RPMI7951 (cell line): ENCODE results near the gene CCND2. TPM values are rescaled to one million over a fixed set of nuclear protein-coding genes. Genes with fewer than 3 reads are reported as not detected.
A peak's percentile ranks its signal among the peaks of the same experiment; 100 is the strongest.

ENCODE experiments used
- DNase-seq: peaks from one replicate; pipeline ENCODE4 v3.0.0-alpha.2; 2012; ENCODE audit warnings: low read depth
- total RNA-seq: library from RNA; depleted of rRNA; stranded (reverse); fragments of >200 nt; shearing (Covaris generic); gene quantifications from 2 replicates; pipeline ENCODE4 v1.2.3, GENCODE V29; 2014

CCND2 gene
- total RNA-seq, 1 experiment from 2014 or later = not detected

DNA sequence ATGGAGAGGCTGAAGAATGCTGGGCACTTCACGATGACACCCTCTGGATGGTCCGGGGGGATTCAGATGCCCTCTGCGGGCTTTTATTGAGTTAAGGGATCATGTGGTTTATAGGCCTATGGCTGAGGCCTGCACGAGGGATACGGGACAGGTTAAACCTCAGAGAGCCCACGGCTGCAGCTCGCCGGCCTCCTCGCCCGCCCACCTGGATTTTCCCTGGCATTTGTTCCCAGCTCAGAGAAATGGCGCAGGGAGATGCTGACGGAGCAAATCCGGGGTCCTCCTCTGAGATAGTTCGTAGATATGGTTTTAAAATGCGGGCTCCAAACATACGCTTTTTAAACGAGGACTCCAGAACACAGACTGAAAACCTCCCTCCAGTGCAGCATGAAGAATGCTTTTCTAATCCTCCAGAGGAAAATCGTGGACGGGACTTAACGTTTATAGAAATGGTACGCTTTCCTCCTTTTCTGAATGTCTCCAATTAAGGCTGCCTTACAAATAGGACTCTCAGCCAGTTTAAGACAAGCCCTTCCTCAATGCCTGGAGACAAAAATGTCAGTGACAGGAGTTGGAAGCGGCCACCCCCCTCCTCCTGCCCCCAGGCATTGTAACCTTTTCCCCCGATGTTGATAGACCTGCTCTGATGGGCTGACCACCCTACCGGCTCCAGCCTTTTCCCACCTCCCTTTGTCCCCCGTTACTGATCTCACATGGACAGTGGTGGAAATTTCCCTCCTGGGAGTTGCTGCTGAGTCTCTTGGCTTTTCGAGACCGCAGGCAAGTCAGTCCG is 16.6 kb downstream of the CCND2 start:
- no peak for DNase-seq

DNA sequence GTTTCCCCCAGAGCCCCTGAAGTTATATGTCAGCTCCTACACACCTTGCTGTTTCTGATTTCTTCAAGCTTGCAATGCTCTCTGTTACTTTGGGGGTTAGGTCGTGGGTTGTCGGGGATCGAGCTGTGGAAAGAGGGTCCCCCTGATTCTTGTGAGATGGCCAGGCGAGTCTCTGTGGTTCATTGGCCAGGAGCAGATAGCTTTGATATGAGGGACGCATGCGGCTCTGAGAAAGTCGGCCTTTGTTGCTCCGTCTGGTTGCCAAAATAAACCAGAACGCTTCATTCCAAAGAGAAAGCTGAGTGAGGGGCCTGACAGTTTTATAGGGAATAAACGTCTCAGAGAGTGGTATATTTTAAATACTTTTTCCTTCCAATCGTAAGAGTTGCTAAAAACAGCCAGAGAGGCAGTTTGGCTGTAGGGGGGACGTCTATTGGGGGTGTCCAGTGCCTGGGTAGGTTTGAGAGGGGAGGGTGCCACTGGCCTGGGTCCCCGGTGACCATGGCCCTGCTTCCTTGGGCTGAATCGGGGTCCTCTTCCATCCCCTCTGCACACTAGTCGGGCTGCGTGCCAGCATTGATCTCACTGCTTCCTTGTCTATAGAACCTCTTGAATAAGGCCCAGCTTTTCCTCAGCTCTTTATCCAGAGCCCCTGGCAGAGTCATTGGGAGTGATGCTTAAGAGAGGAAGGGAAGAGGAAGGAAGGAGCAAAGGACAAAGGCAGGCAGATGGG is 18.9 kb downstream of the CCND2 start:
- DNase-seq = no peak

DNA sequence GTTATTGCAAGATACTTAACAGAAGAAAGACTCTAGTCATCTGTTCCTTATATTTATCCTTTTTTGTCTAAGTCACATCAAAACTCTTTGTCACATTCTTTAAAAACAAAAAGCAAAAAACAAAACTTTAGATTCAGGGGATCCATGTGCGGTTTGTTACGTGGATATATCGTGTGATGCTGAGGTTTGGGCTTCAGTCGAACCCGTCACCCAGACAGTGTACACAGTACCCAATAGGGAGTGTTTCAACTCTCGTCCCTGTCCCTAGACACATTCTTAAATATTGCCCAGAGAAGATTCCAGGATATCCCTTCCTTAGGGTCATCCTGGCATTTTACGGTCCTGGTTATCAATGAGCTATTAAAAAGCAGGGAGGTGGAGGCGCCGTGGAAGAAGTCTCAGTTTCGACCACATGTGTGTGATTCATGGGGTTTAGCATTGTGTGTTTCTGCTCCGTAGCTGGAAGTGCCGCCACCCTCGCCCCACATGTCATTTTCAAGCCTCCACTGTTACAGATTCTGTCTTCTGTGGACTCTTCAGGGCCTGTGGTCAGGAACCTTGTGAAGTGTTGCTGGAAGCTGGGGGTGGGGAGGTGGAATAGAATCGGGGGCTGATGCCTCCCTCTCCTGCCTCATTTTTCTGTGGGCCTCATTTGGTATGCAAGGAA is 19.9 kb downstream of the CCND2 start:
- DNase-seq = no peak

DNA sequence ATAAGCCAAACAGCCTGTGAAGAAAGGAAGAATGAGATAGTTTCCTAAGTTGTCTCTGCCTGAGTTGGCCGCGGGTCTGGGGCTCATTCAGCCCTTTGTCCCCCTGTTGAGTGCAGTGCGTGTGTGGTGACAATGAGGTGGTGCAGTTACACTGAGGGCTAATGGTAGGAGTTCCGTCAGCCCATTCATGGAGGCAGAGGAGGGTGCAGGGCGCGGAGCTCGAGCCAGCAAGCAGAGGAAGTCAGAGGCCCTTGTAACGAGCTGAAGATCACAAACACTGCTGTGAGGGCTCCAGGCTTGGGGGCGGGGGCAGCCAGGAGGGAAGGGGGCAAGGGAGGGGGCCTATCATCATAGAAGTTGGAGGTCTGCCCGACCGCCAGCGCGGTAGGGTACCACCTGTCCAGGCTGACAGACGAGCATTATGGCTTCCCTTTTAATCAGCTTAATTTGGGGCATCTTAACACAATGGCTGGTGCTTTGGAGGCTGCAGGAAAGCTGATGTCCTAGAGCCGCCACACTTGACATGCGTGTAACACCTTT is 20.5 kb downstream of the CCND2 start:
- DNase-seq = no peak

DNA sequence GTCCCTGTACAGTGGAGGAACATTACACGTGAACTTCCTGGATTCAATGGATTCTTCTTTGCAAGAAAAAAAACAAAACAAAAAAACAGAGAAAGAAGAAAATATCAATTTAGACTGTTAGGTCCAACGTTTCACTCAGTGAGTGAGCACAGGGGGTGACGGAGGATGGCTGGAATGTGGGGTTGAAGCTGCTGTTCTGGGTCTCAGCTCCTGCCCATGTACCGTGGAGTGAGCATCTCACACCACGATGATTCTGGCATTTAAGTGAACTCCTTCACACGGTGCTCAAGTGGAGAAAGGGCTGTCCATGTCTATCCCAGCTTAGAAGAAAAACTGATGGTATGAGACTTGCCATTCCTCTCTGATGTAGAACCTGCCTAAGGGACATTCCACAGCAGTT is 23.2 kb downstream of the CCND2 start:
- DNase-seq = no peak

DNA sequence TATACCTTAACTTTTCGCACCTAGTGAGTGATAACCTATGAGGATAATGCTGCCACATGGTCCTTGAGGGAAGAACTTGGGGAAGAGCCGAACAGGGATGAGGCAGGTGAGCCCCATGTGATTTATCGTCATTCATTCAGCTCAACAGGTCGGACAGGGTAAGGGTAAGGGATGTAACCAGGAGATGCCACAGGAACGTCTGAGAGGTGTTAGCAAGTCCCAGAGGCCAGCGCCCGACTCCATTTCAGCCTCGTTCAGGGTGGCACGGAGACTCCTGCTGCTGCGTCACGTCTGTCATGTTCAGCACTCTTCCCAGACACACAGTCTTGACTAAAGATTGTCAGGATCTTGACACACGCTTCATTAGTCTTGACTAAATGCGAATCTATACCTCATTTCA is 24.1 kb downstream of the CCND2 start:
- DNase-seq = no peak

DNA sequence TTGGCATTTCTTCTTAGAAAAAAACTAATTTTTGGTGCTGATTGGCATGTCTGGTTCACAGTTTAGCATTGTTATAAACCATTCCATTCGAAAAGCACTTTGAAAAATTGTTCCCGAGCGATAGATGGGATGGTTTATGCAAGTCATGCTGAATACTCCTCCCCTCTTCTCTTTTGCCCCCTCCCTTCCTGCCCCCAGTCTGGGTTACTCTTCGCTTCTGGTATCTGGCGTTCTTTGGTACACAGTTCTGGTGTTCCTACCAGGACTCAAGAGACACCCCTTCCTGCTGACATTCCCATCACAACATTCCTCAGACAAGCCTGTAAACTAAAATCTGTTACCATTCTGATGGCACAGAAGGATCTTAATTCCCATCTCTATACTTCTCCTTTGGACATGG is 27.3 kb downstream of the CCND2 start:
- DNase-seq = no peak

DNA sequence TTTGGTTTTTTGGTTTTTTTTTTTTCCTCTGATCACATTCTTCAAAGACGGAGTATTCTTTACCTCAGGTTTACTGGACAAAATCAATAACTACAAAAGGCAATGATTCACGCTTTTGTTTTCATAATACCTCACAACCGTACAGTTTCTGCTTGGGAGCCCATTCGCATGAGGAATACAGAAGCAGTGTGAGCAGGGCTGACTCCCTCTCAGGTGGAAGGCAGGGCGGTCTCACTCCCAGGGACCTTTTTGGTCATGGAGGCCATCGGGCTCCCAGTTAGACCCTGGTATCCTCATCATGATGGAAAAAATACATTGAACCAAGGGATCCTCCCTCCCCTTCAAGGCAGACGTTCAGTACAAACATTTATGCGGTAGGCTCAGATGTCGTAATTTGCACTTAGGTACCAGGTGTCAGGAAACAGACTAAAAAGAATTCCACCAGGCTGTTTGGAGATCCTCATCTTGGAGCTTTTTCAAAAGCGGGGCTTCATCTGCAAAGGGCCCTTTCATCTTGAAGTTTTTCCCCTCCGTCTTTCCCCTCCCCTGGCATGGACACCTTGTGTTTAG is 28.5 kb downstream of the CCND2 start:
- no peak for DNase-seq

DNA sequence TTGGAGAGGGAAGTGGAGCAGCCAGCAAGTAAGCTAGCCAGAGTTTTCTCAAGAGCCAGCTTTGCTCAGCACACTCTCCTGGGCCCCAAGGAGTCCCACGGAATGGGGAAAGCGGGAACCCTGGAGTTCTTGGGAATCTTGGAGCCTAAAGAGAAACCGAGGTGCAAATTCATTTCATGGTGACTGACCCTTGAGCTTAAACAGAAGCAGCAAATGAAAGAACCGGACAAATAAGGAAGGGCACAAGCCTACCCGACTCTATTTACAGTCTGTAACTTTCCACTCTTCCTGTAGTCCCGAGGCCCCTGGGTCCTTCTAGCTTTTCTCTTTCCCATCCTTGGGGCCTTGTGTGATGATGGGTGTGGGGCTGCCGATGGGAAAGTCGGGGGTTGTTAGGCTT is 29.3 kb downstream of the CCND2 start:
- DNase-seq = no peak

DNA sequence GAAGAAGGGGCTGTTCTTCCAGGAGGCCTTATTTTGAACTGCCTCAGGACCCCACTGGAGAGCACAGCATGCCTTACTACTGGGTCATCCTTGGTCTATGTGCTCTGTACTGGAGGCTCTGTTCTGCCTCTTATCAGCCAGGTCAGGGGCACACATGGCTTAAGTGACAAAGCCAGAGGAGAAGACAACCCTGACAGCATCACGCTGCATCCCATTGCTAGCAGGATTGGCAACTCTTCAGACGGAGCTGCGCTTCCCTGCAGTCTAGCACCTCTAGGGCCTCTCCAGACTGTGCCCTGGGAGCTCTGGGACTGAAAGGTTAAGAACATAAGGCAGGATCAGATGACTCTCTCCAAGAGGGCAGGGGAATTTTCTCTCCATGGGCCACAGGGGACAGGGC is 30.2 kb downstream of the CCND2 start:
- DNase-seq = no peak

DNA sequence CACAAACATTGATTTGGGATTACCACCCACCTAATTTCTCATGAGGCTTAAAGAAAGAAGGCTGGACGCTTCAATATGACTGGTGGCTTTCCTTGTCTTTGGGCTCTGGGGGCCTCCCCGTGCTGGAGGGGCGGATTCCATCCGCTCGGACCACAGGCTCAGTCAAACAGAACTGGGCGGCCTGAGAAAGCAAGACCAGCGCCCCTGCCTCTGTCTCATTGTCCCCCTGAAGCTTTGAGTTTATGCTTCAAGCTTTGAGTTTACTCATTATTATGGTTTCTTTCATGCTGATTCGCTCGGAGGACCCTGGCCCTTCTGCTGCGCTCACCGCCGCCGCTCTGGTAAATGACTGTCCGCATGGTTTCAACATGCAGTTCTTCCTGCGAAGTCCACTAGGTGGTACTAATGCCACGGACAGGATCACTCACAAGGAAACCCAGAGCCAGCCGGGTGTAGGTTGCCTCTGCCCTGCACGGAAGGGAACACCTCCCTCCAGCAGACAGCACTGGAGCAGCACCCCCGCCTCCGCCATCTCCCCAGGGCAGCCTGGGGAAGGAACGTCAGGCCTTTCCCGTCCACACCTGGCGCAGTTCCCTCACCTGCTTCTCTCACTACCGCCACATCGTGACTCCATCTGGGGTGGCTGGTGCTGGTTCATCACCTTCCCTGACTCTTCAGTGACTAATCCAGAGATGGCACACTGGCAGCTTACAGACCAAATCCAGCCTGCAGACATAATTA is 34.2 kb downstream of the CCND2 start:
- peak; percentile 48 for DNase-seq

DNA sequence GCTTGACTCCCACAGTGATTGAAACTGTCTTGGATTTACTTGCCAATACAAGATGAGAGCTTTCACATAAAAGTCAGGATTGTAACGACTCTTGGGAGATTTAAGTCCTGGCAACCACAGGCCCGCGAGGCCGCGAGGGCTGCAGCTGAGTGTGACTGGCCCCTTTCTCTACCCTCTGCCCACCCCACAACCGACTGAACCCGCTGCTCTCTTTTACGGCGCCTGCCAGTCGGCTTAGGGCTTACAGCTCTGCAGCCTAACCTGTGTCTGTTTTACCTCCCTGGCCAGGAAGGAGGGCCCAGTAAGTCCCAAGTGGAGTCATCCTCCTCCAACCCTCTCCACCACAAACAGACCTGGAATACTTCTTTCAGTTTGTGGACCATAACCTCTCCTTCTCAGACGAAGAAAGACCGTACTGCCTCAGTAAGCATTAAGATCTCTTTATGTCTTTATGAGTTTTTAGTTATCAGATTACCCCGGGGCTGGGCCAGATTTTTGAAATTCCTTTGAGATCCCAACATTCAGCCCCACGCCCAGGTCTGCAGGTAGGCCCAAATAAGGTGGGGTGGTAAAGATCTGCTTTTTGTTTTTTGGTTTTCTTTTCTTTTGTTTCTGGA is 34.9 kb downstream of the CCND2 start:
- DNase-seq = no peak

DNA sequence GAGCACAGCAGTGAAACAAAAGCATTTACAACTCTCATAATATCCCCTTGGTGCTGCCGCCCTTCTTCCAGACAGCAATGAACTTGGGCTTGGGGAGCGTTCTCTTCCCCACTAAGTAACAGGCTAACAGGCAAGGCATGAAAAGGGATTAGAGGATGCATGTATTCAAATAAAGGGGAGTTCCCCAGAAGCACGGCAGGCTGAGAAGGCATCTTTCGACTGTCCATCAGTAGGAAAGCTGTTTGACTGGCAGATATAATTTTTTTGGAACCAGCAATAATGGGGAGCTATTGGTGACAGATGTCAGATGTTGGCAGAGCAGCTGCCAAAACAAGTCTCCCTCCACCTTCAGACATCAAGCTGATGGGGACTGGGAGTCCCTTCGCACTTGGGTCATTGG is 38.2 kb downstream of the CCND2 start:
- no peak for DNase-seq

DNA sequence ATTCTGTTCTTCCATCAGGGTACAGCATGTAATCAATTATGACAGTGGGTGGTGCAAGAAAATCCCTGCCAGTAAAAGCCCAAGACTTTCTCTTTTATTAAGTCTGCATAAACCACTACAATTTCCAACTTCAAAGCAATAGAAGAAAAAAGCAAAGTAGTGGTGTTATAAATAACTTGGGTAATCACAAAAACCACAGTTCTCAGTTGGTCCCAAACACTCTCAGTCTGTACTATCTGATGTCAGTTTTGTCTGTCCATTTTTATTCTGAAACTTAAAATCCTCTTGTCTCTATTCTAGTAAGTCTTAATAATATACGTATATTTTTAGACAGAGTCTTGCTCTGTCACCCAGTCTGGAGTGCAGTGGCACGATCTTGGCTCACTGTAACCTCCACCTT is 38.7 kb downstream of the CCND2 start:
- DNase-seq = no peak

DNA sequence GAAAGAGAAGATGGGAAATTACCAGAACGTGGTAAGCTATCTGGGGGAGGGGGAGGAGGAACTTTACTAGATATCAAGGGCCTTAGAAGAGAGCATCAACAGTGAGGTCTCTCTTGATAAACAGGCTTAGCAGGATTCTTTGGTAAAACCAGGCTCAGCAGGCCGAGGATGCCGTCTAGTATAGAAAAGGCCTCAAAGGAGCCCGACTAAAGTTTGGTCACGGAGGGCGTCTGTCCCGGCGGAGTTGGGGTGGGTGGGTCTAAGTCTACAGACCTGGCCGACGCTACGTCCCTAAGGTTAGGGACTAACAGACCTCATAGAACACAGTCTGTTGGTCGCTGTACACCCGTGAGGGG is 46.9 kb downstream of the CCND2 start:
- no peak for DNase-seq

DNA sequence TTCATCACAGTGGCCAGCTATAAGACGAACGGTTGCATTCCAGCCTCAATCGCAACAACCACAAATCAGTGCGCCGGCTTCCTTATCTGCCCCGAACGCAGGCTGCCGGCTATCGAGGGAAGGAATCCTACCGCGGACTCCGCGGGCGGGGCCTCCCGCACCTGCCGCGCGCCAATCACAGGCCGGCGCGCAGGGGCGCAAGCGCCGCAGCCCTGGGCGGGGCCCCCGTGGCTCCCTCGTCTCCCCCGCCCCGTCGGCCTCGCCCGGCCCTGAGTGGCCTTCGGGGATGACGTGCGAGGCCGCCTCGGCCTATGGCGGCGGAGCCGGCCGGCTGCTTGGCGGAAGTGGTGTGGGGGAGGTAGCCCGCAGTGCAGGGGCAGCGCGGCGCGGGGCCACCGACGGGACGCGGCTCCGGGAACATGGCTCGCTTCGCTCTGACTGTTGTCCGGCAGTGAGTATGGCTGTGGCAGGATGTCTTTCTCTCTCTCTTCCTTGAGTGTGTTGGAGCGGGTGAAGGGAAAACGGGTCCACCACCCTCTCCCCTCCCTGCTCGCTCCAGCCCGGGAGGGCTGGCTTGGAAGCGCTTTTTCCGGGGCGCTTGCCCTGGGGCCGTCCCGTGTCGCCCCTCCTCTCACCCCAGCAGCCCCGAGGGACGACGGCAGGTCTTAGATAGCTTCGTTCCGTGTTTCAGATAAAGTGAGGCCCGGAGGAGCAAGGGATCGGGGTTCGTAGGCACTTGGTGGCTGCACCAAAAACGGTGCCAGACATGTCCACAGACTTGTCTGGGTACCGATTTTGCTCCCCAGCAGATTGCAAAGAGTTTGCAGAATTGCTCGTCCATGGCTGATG is 47.5 kb downstream of the CCND2 start, which contains the start of gene TIGAR:
Gene TIGAR, plus strand, starts transcription at position 361 of the 849 bp plus-strand sequence. Its CDS starts 59 bp downstream, at position 420.
- DNase-seq = peak; percentile 92

DNA sequence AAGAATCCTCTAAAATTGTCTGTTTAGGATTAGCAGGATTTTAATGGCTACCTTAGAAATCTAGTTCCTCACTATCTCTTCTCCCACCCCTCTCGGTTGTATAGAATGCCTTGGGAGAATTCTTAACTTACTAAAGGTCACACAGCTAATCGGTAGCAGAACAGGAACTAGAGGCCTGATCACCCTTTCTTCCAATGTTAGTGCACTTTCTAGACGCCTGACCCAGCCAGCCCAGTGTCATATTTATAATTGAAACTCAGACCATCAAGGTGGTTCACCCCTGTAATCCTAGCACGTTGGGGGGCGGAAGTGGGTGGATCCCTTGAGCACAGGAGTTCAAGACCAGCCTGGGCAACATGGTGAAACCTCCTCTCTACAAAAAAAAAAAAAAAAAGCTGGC is 49.2 kb downstream of the CCND2 start:
- DNase-seq = no peak
